ENCODE results near the gene C11orf52.

The C11orf52 gene

GRCh38 chr11:111937844-111938243 is 19.1 kb downstream of the C11orf52 start:
- no peaks in the 10 kb centered on the region for H3K9me3 ChIP-seq (ENCODE audit: severe bottlenecking)
- peaks cover 33% of the 10 kb centered on the region for H3K4me1 ChIP-seq (ENCODE audit: insufficient read depth, poor library complexity, severe bottlenecking)
- ATAC-seq (ENCODE audit: low read depth) (no peak), DNase-seq (ENCODE audit: low spot score) (no peak)
- H3K36me3 ChIP-seq (ENCODE audit: low read depth) = no peaks in the 10 kb centered on the region
- peak overlapping the region; percentile 97 for H3K27ac ChIP-seq (ENCODE audit: poor library complexity, severe bottlenecking)
- no peak for TF ChIP-seq CTCF (IDR thresholded peaks at IDR 0.05; ENCODE audit: poor library complexity, severe bottlenecking)
- peak overlapping the region; percentile 40 for H3K4me3 ChIP-seq (ENCODE audit: severe bottlenecking)
- H3K27me3 ChIP-seq (ENCODE audit: insufficient read depth, poor library complexity, severe bottlenecking) = no peaks in the 10 kb centered on the region

GRCh38 chr11:111938687-111939160 is 20.0 kb downstream of the C11orf52 start:
- peaks cover 41% of the 10 kb centered on the region for H3K4me1 ChIP-seq (ENCODE audit: insufficient read depth, poor library complexity, severe bottlenecking)
- no peak for TF ChIP-seq CTCF (IDR thresholded peaks at IDR 0.05; ENCODE audit: poor library complexity, severe bottlenecking)
- peak overlapping the region; percentile 97 for H3K27ac ChIP-seq (ENCODE audit: poor library complexity, severe bottlenecking)
- H3K36me3 ChIP-seq (ENCODE audit: low read depth) = no peaks in the 10 kb centered on the region
- peak; percentile 30; the same call in 2 of the 3 replicates for ATAC-seq (ENCODE audit: low read depth)
- H3K27me3 ChIP-seq (ENCODE audit: insufficient read depth, poor library complexity, severe bottlenecking) = no peaks in the 10 kb centered on the region
- no peak for DNase-seq (ENCODE audit: low spot score)
- H3K4me3 ChIP-seq (ENCODE audit: severe bottlenecking) = no peak overlapping the region
- H3K9me3 ChIP-seq (ENCODE audit: severe bottlenecking) = no peaks in the 10 kb centered on the region

- Histone ChIP-seq H3K4me1 (ENCODE audit: insufficient read depth, poor library complexity, severe bottlenecking) (peaks cover 54% of the 10 kb centered on the region), H3K36me3 (ENCODE audit: low read depth) (no peaks in the 10 kb centered on the region), H3K27ac (ENCODE audit: poor library complexity, severe bottlenecking) (peak overlapping the region; percentile 97), H3K27me3 (ENCODE audit: insufficient read depth, poor library complexity, severe bottlenecking) (no peaks in the 10 kb centered on the region), H3K4me3 (ENCODE audit: severe bottlenecking) (no peak overlapping the region), H3K9me3 (ENCODE audit: severe bottlenecking) (no peaks in the 10 kb centered on the region)
- peak; percentile 55 for ATAC-seq (ENCODE audit: low read depth)
- no peak for DNase-seq (ENCODE audit: low spot score)
- TF ChIP-seq CTCF (IDR thresholded peaks at IDR 0.05; ENCODE audit: poor library complexity, severe bottlenecking) = no peak
Observed at GRCh38 chr11:111939836-111940604, 21.3 kb downstream of the C11orf52 start.

GRCh38 chr11:111941963-111942362 is 23.2 kb downstream of the C11orf52 start:
- peak overlapping the region; percentile 97 for H3K27ac ChIP-seq (ENCODE audit: poor library complexity, severe bottlenecking)
- no peak overlapping the region for H3K4me3 ChIP-seq (ENCODE audit: severe bottlenecking)
- H3K9me3 ChIP-seq (ENCODE audit: severe bottlenecking) = no peaks in the 10 kb centered on the region
- DNase-seq (ENCODE audit: low spot score) (peak; percentile 71), ATAC-seq (ENCODE audit: low read depth) (peak; percentile 36; the same call in 2 of the 3 replicates)
- no peaks in the 10 kb centered on the region for H3K36me3 ChIP-seq (ENCODE audit: low read depth)
- H3K4me1 ChIP-seq (ENCODE audit: insufficient read depth, poor library complexity, severe bottlenecking) = peaks cover 59% of the 10 kb centered on the region
- TF ChIP-seq CTCF (IDR thresholded peaks at IDR 0.05; ENCODE audit: poor library complexity, severe bottlenecking) = no peak
- no peaks in the 10 kb centered on the region for H3K27me3 ChIP-seq (ENCODE audit: insufficient read depth, poor library complexity, severe bottlenecking)

GRCh38 chr11:111942829-111943228 is 24.1 kb downstream of the C11orf52 start:
- H3K27me3 ChIP-seq (ENCODE audit: insufficient read depth, poor library complexity, severe bottlenecking) = no peaks in the 10 kb centered on the region
- H3K9me3 ChIP-seq (ENCODE audit: severe bottlenecking) = no peaks in the 10 kb centered on the region
- H3K4me1 ChIP-seq (ENCODE audit: insufficient read depth, poor library complexity, severe bottlenecking) = peaks cover 55% of the 10 kb centered on the region
- ATAC-seq (ENCODE audit: low read depth) (peak; percentile 63), DNase-seq (ENCODE audit: low spot score) (no peak)
- peak overlapping the region; percentile 97 for H3K27ac ChIP-seq (ENCODE audit: poor library complexity, severe bottlenecking)
- H3K4me3 ChIP-seq (ENCODE audit: severe bottlenecking) = no peak overlapping the region
- H3K36me3 ChIP-seq (ENCODE audit: low read depth) = no peaks in the 10 kb centered on the region
- TF ChIP-seq CTCF (IDR thresholded peaks at IDR 0.05; ENCODE audit: poor library complexity, severe bottlenecking) = no peak
